Uterus (tissue), 2 donors: ENCODE results near the gene ACTR6.

Source experiments
- CTCF ChIP-seq, 4 experiments: fragments of 200-600 bp in 2 of 4; fragments of 450-650 bp in 2 of 4; sonication (generic) in 2 of 4; IDR thresholded peaks; one replicate each; pipeline ENCODE4 v1.5.1; 2016 to 2019; ENCODE audit warnings: antibody characterized with exemption in 4 of 4, mild to moderate bottlenecking in 2 of 4, moderate library complexity in 1 of 4
- POLR2A ChIP-seq, 2 donors: fragments of 450-650 bp; IDR thresholded peaks; one replicate each; pipeline ENCODE4 v1.6.1; 2016; ENCODE audit warnings: antibody characterized with exemption in 2 of 2, mild to moderate bottlenecking in 1 of 2, moderate library complexity in 1 of 2

- TF ChIP-seq CTCF (IDR thresholded peaks at IDR 0.05) = no peak
- no peak for TF ChIP-seq POLR2A (IDR thresholded peaks at IDR 0.05)
Measured at GRCh38 chr12:100151769-100152168, 48.8 kb upstream of the ACTR6 start.
